ENCODE data around the gene METTL23.
"Not testable (repeated sequence)": the region's sequence is repeated elsewhere in the genome, so short reads cannot be mapped to it uniquely, and the experiment has no call there.

The METTL23 gene

DNA sequence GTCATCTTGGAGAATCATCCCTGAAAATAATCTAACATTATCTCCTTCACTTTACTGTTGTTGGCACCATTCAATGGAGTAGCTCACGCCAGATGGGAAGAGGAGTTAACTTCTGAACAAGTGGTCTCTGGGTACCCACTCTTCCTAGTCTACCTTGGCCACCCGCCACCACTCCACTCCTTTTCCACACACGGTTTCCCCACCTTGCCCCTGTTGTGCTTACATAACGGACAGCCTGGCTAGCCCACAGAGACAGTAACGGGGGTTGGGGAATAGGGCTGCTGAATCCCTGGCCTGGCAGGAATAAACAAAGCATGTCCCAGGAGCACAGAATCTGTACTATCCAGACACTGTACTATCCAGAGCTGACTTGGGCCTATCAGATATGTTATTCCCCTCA lies 12.3 kb upstream of the METTL23 start:
- DNase-seq (ENCODE audit: low read depth): no peak

DNA sequence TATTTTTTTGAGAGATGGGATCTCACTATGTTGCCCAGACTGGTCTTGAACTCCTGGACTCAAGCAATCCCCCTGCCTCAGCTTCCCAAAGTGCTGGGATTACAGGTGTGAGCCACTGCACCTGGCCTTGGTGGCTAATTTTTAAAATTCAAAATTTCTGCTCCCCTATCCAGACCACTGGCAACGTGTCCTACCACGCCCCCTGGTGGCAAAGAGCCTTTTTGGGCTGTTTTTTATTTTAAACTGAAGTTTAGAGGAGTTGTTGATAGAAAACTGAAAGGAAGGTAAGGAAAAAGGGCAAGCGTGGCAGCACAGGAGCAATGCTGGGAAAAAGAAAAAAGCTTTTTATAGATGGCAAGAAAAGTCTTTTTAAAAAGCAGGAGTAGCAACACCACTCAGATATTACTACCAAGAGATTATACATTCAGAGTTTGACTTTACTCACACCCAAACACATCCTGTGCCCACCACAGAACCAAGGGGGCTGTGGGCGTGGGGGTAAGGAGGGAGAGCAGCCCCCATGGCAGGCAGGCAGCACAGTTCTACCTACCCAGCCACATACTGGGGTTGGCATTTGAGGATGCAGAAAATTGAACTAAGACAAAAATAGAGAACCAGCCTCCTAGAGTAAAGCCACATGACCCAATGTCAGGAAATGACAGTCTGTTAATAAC lies 11.7 kb upstream of the METTL23 start:
- DNase-seq (ENCODE audit: low read depth): no peak

- no peak for DNase-seq (ENCODE audit: low read depth)
Observed at GRCh38 chr17:76715496-76715830, 11.2 kb upstream of the METTL23 start.

DNA sequence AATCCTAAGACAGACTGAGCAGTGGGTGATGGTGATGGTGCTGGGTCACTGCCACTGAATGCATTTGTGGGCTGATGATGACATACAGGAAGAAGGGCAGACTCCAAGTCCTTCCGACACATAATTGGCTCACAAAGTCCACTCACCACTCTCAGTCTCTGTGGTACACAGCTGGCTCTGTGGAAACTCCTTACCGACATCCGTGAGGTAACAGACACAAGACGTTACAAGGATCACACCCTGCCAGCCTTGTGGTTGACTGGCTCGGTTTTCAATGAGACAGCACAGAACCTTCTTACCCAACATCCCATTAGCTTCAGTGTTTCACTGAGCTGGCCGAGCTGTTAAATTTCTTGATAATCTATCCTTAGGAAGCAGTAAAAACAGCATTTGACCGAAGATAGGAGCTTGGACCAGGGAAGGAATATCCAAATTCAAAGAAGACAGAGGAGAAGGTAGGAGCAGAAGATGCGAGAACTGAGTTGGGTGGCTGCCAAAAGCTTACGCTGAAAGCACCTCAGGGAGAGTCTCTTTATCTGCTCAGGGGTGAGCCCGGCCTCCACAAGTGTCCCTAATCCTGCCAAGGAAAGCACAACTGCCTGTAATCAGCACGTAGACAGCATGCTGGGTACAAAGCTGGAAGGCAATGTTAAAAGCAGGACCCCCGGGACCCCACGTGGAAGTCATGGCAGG lies 10.3 kb upstream of the METTL23 start:
- DNase-seq (ENCODE audit: low read depth): peak; percentile 98

DNA sequence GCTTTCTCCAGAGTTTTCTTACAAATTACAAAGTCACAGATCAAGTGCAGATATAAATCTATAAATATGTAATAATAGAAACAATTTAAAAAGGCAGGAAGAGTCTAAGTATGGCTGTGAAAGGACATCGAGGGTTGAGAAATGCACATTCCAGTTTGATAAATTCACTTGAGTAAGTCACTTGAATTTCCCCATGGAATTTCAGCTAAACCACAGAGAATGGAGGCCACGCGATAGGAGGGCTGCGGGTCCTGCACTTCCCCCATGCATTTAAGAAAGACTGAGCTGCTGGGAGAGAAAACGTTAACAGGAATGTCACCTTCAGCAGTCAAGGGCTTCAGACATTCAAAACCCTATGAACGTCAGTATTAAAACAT lies 9.8 kb upstream of the METTL23 start:
- peak; percentile 83 for DNase-seq (ENCODE audit: low read depth)

DNA sequence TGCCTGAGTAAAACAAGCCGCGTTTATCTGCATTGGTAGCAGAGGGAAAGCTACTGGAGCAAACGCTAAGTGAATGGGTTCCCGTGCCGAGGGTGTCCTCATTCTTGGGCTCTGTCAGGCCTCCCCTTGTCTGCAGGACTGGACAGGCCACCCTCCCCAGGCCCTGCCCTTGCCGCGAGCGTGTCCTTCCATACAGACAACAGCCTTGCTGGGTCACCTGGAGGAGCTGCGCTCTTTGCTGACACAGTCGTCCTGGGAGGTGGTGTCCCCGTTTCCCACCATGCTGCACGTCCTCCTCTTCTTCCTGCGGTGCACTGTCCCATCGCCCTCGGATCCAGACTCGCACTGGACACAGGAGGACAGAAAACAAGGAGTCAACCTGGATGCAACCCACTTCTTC lies 8.1 kb upstream of the METTL23 start:
- no peak for DNase-seq (ENCODE audit: low read depth)

DNA sequence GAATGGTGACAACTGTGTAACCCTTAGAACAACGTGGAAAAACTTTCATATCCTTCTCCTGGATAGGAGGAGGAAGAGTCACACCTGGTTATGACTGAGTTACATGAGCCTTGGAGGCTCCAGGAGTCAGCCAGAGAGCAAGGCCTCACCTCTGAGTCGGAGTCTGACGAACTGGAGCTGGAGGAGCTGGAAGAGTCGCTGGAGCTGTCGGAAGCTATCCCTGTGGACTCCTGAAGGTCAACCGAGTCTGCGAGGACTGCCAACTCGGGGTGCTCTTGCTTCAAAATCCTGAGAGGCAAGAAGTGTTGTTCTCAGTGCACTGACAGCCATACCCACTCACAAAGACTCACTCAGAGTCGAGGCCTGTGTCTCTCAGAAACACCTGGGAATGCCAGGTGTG lies 6.4 kb upstream of the METTL23 start:
- DNase-seq (ENCODE audit: low read depth): no peak

GRCh38 chr17:76720941-76721340 lies 5.7 kb upstream of the METTL23 start:
- no peak for DNase-seq (ENCODE audit: low read depth)

GRCh38 chr17:76721463-76721862 lies 5.2 kb upstream of the METTL23 start:
- DNase-seq (ENCODE audit: low read depth): no peak

DNA sequence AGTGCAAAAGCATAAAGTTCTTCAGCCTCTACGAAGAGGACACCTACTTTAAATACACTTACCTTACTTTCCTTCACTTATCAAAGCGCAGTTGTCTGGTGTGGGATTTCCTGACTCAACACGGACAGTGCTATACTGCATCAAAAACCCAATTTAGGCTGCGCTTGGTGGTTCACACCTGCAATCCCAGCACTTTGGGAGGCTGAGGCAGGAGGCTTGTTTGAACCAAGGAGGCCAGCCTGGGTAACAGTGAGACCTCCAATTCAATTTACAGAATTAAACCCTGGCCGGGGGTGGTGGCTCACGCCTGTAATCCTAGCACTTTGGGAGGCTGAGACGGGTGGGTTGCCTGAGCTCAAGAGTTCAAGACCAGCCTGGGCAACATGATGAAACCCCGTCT lies 4.4 kb upstream of the METTL23 start:
- DNase-seq (ENCODE audit: low read depth): no peak

- DNase-seq (ENCODE audit: low read depth): not testable (repeated sequence)
Observed at GRCh38 chr17:76722977-76723376, 3.7 kb upstream of the METTL23 start.

- DNase-seq (ENCODE audit: low read depth): no peak
Observed at GRCh38 chr17:76723812-76724211, 2.8 kb upstream of the METTL23 start.

DNA sequence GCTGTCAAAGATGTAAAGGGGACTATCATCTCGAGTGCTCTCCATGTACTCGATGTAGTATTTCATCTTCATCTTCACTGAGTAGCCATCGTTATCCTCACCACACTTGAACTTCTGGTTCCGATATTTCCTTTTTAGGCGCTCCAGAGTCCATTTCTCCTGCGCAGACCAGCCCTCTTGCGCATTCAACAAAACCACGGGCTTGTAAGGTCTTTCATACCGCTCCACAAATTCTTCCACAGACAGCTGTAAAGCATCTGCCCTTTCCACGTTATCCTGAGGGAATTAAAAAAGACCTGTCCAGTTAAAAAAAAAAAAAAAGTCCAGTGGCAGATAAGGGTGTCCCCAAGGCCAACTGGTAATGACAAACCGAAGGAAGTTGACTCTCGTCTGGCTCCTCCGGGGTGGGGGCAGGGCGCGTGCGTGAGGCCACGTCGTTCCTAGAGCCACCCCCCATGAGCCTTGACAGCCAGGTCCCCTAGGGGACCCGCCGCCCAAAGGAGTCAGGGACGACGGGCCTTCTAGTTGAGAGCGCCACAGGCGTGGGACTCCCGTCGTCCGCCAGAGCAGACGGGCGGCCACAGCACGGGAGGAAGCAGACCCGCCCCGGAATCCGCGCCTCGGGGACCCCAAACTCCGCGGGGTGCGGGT lies 934 bp upstream of the METTL23 start:
- DNase-seq (ENCODE audit: low read depth): no peak

GRCh38 chr17:76726231-76726775 lies 336 bp upstream of the METTL23 start, which contains the start of gene JMJD6:
Gene JMJD6 (minus strand): TSS chr17:76726606. CDS start chr17:76726475, 131 bp downstream.
- peak; percentile 86 for DNase-seq (ENCODE audit: low read depth)

GRCh38 chr17:76727745-76728456 lies 1.3 kb downstream of the METTL23 start:
- no peak for DNase-seq (ENCODE audit: low read depth)

- DNase-seq (ENCODE audit: low read depth): not testable (repeated sequence)
Observed at GRCh38 chr17:76731800-76732733, 5.4 kb downstream of the METTL23 start.

DNA sequence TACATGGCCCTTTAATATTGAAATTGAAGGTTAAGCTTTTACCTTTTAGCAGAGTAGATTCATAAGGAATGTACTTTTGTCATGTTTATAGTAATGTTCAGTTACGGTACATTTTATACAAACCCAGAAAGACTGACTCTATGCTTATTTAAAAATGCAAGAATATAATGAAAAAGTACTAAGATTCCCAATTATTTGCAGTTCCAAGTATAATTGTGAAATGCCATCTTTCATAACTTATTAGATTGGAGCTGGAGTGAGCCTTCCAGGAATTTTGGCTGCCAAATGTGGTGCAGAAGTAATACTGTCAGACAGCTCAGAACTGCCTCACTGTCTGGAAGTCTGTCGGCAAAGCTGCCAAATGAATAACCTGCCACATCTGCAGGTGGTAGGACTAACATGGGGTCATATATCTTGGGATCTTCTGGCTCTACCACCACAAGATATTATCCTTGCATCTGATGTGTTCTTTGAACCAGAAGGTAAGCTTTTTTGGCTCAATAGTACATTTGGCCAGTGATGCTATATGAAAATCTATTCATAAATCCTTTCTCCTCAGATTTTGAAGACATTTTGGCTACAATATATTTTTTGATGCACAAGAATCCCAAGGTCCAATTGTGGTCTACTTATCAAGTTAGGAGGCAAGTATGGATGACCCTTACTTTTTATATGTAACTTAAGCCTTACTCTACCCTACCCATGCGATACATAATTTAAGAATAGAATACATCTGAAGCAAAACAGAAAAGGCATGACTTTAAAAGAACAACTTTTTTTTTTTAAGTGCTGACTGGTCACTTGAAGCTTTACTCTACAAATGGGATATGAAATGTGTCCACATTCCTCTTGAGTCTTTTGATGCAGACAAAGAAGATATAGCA lies 6.3 kb downstream of the METTL23 start:
- DNase-seq (ENCODE audit: low read depth): no peak

DNA sequence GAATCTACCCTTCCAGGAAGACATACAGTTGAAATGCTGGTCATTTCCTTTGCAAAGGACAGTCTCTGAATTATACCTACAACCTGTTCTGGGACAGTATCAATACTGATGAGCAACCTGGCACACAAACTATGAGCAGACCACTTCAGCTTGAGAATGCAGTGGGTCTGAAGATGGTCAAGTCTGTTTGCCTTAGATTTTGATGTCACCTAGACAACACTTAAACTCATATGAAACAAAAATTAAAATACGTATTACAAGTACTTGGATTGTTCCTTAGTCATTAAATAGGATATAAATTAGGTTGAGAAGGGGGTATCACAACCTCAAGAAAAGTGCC lies 6.9 kb downstream of the METTL23 start:
- DNase-seq (ENCODE audit: low read depth): no peak

DNA sequence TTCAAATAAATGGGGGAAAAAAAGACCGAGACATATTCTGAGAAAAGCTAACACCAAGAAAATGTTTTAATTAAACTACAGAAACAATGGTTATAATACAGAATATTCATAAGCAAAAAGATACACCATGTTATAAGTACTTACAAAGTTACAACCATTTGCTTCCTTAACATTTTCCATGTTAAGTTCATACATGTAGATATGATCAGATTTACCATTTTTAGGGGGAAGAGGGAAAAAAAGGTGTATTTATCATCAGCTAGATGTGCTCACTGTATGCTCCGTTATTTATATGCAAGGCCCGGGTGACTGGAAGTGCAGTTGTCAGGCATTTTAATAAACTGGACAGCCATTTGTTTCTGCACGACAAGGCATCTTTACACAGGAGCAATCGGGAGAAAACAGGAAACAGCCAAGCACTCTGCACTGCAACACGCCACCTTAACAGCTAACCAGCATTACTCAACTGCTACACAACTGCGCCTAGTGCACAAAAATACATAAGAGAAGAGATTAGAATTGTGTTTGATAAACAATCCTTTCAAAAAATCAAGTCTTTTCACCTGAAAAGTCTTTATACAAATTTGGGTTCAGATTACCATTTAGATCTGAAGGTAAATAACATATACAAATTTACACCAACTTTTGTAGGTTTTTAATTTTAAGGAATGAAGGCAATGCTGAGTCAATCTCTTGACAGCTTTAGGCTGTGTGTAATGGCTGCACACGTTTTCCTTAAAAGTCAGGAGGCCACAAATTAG lies 7.6 kb downstream of the METTL23 start:
- no peak for DNase-seq (ENCODE audit: low read depth)

- no peak for DNase-seq (ENCODE audit: low read depth)
Observed at GRCh38 chr17:76735006-76735405, 8.4 kb downstream of the METTL23 start.
